Measurements from ENCODE around the gene GRAMD1B.
"Not testable (repeated sequence)": the region's sequence is repeated elsewhere in the genome, so short reads cannot be mapped to it uniquely, and the experiment has no call there.

Gene GRAMD1B

GRCh38 chr11:123568367-123568870 is 138.3 kb downstream of the GRAMD1B start:
- DNase-seq (ENCODE audit: low read depth), result no peak

- DNase-seq (ENCODE audit: low read depth), result no peak
Measured at GRCh38 chr11:123569393-123569792, 139.3 kb downstream of the GRAMD1B start.

GRCh38 chr11:123570939-123571580 is 141.0 kb downstream of the GRAMD1B start:
- DNase-seq (ENCODE audit: low read depth), result no peak

- not testable (repeated sequence) for DNase-seq (ENCODE audit: low read depth)
Measured at GRCh38 chr11:123572791-123573190, 142.7 kb downstream of the GRAMD1B start.

- DNase-seq (ENCODE audit: low read depth), result no peak
Measured at GRCh38 chr11:123573286-123573685, 143.2 kb downstream of the GRAMD1B start.

GRCh38 chr11:123575441-123575840 is 145.4 kb downstream of the GRAMD1B start:
- no peak for DNase-seq (ENCODE audit: low read depth)

GRCh38 chr11:123576082-123576481 is 146.0 kb downstream of the GRAMD1B start:
- no peak for DNase-seq (ENCODE audit: low read depth)

GRCh38 chr11:123576501-123576900 is 146.4 kb downstream of the GRAMD1B start:
- DNase-seq (ENCODE audit: low read depth), result no peak

GRCh38 chr11:123577081-123577598 is 147.1 kb downstream of the GRAMD1B start:
- DNase-seq (ENCODE audit: low read depth), result peak; percentile 25

- no peak for DNase-seq (ENCODE audit: low read depth)
Measured at GRCh38 chr11:123578778-123579481, 148.9 kb downstream of the GRAMD1B start.

- DNase-seq (ENCODE audit: low read depth), result no peak
Measured at GRCh38 chr11:123579482-123579812, 149.4 kb downstream of the GRAMD1B start.

- no peak for DNase-seq (ENCODE audit: low read depth)
Measured at GRCh38 chr11:123580137-123580536, 150.1 kb downstream of the GRAMD1B start.

- peak; percentile 44 for DNase-seq (ENCODE audit: low read depth)
Measured at GRCh38 chr11:123580557-123581275, 150.6 kb downstream of the GRAMD1B start.

- no peak for DNase-seq (ENCODE audit: low read depth)
Measured at GRCh38 chr11:123581651-123582399, 151.8 kb downstream of the GRAMD1B start.

GRCh38 chr11:123582992-123583504 is 153.0 kb downstream of the GRAMD1B start:
- DNase-seq (ENCODE audit: low read depth), result no peak

- no peak for DNase-seq (ENCODE audit: low read depth)
Measured at GRCh38 chr11:123584186-123584585, 154.1 kb downstream of the GRAMD1B start.

GRCh38 chr11:123584737-123585136 is 154.7 kb downstream of the GRAMD1B start:
- DNase-seq (ENCODE audit: low read depth), result no peak

GRCh38 chr11:123585206-123585605 is 155.1 kb downstream of the GRAMD1B start:
- DNase-seq (ENCODE audit: low read depth), result no peak

- DNase-seq (ENCODE audit: low read depth), result no peak
Measured at GRCh38 chr11:123585706-123586105, 155.6 kb downstream of the GRAMD1B start.

GRCh38 chr11:123586568-123586967 is 156.5 kb downstream of the GRAMD1B start:
- no peak for DNase-seq (ENCODE audit: low read depth)

- no peak for DNase-seq (ENCODE audit: low read depth)
Measured at GRCh38 chr11:123587044-123587443, 157.0 kb downstream of the GRAMD1B start.

- DNase-seq (ENCODE audit: low read depth), result no peak
Measured at GRCh38 chr11:123587559-123587958, 157.5 kb downstream of the GRAMD1B start.

Data from activated T-helper 1 cell treated with Interleukin-2 at 50 U/mL for 16 hours (primary cell).